ENCODE measurements around the gene PLXDC1. TPM values are rescaled to one million over a fixed set of nuclear protein-coding genes. Genes with fewer than 3 reads are reported as not detected.

PLXDC1 gene
- total and polyA plus RNA-seq, 2 of the 13 experiments (the other 11 are each of a cell fraction or from before 2014, with no cell fraction given) = not detected

- ChIA-PET CTCF (ENCODE audit: low intra/inter-chr PET ratio, low total read pairs) (no interaction called here), POLR2A (no interaction called here)
- 39% methylated on average over 13 of the region's 13 CpGs for WGBS (ENCODE audit: low lambda C conversion rate)
- 0 out of 2 replicates have a peak, but pooled peaks cover 2% of the 10 kb centered on the region for H4K20me1 ChIP-seq (ENCODE audit: insufficient read depth, low read length)
- no peak for FAIRE-seq
- DNase-seq (ENCODE audit: low spot score) = no peak
- intact Hi-C loops (cut with micrococcal nuclease; ENCODE audit: unreplicated experiment) (no loop called here), in situ Hi-C loops (cut with HindIII; ENCODE audit: extremely low pct_ligation_motif_present, low pct_unique_long_range_greater_than_20kb) (no loop called here)
- BruUV-seq (replicated peaks) = no TSS peak
- no peak for ATAC-seq
- no peak overlapping the region for H3K9ac ChIP-seq (ENCODE audit: insufficient read depth, low read depth, low read length)
- H3K27me3 ChIP-seq (ENCODE audit: control insufficient read depth in 1 of 2, insufficient read depth in 2 of 2, low read length in 2 of 2) = peaks cover 8 to 64% of the 10 kb centered on the region in 2 experiments; a peak in 4 of 5 replicates
- no peak overlapping the region for H3K4me2 ChIP-seq (ENCODE audit: low read depth, low read length)
- TF ChIP-seq NAIF1 (CRISPR knock-in tag; IDR thresholded peaks at IDR 0.05; ENCODE audit: borderline replicate concordance) (no peak), ATAD3A (CRISPR knock-in tag; IDR thresholded peaks at IDR 0.05) (no peak), IRF2 (CRISPR knock-in tag; IDR thresholded peaks at IDR 0.05) (no peak), AHDC1 (CRISPR knock-in tag; IDR thresholded peaks at IDR 0.05; ENCODE audit: borderline replicate concordance) (no peak), REXO4 (CRISPR knock-in tag; IDR thresholded peaks at IDR 0.05; ENCODE audit: borderline replicate concordance) (no peak), ZFP90 (CRISPR knock-in tag; IDR thresholded peaks at IDR 0.05; ENCODE audit: borderline replicate concordance) (no peak), ZNF800 (CRISPR knock-in tag; IDR thresholded peaks at IDR 0.05) (no peak)
- no peaks in the 10 kb centered on the region for H3K36me3 ChIP-seq (replicated peaks in 1 of 2; ENCODE audit: control insufficient read depth in 1 of 2, insufficient read depth in 2 of 2, low read length in 2 of 2)
- H3K4me1 ChIP-seq (ENCODE audit: insufficient read depth, low read length) = peaks cover 8% of the 10 kb centered on the region
- H3K27ac ChIP-seq (ENCODE audit: extremely low read length, insufficient read depth, low read length) = no peak overlapping the region
- H3K4me3 ChIP-seq (replicated peaks in 1 of 3; ENCODE audit: insufficient read depth in 1 of 3, low read depth in 2 of 3, low read length in 3 of 3) = no peak overlapping the region
- H3K79me2 ChIP-seq (ENCODE audit: insufficient read depth, low read length) = no peaks in the 10 kb centered on the region
- H3K9me3 ChIP-seq (ENCODE audit: low read length) = no peaks in the 10 kb centered on the region
- H2AFZ ChIP-seq (ENCODE audit: low read length) = no peak overlapping the region
These were observed 3.9 kb downstream of the PLXDC1 start for GRCh38 chr17:39147221-39148185.
